Natural killer cell treated with Interleukin-12 subunit alpha and Interleukin-12 subunit beta and Interleukin-15 and Interleukin-18, amount 100 ng/mL, for 72 hours (primary cell): Measurements from ENCODE around the gene DUSP23. TPM values are rescaled to one million over a fixed set of nuclear protein-coding genes. Genes with fewer than 3 reads are reported as not detected.

Source experiments
- ATAC-seq, 2 donors: fragments of 150-1000 bp; cut with Tn5 transposase in 1 of 2; sonication (Bioruptor Pico), chemical (Tn5 transposase) in 1 of 2; 2 replicates each; pipeline ENCODE4 v1.10.0; 2021
- DNase-seq: peaks from one replicate; pipeline ENCODE4 v3.0.0; 2022; ENCODE audit warnings: low spot score
- H3K27ac Mint-ChIP-seq, 2 donors: 1 replicate in 1 of 2; 2 replicates in 1 of 2; pipeline ENCODE4 v1.8.0; 2022; ENCODE audit warnings: mixed read lengths in 2 of 2, mild to moderate bottlenecking in 1 of 2, moderate library complexity in 1 of 2
- H3K27me3 Mint-ChIP-seq, 2 donors: 1 replicate in 1 of 2; 2 replicates in 1 of 2; pipeline ENCODE4 v1.8.0; 2022; ENCODE audit warnings: mixed read lengths in 2 of 2
- H3K36me3 Mint-ChIP-seq: one replicate; pipeline ENCODE4 v1.8.0; 2022; ENCODE audit warnings: mixed read lengths
- H3K4me1 Mint-ChIP-seq, 2 donors: 1 replicate in 1 of 2; 2 replicates in 1 of 2; pipeline ENCODE4 v1.8.0; 2022; ENCODE audit warnings: low read depth in 2 of 2, mixed read lengths in 2 of 2, mild to moderate bottlenecking in 1 of 2
- H3K4me3 Mint-ChIP-seq: one replicate; pipeline ENCODE4 v1.8.0; 2022; ENCODE audit warnings: mixed read lengths
- H3K9me3 Mint-ChIP-seq: 2 replicates; pipeline ENCODE4 v1.8.0; 2022; ENCODE audit warnings: mixed read lengths
- total RNA-seq, 2 donors: library from RNA; stranded (reverse); gene quantifications; one replicate each; pipeline ENCODE4 v1.2.3, GENCODE V29; 2022

DUSP23 gene
- total RNA-seq, 2 donors from 2014 or later = 10.7 to 14.4 TPM

GRCh38 chr1:159798893-159799292 lies 18.1 kb downstream of the DUSP23 start:
- DNase-seq = no peak
- Mint-ChIP-seq H3K4me1 (peaks cover 47 to 60% of the 10 kb centered on the region in 2 donors), H3K36me3 (no peaks in the 10 kb centered on the region), H3K4me3 (no peak overlapping the region), H3K27me3 (peaks cover 0 to 6% of the 10 kb centered on the region in 2 donors), H3K9me3 (no peaks in the 10 kb centered on the region), H3K27ac (no peak overlapping the region)
- peak in 1 of 2 donors; percentile 40 for ATAC-seq

- ATAC-seq (no peak), DNase-seq (no peak)
- peak overlapping the region; percentile 82 for H3K4me3 Mint-ChIP-seq
- H3K4me1 Mint-ChIP-seq = peaks cover 53 to 66% of the 10 kb centered on the region in 2 donors
- H3K36me3 Mint-ChIP-seq = no peaks in the 10 kb centered on the region
- peaks cover 0 to 5% of the 10 kb centered on the region in 2 donors for H3K27me3 Mint-ChIP-seq
- H3K9me3 Mint-ChIP-seq = no peaks in the 10 kb centered on the region
- peak overlapping the region; percentile 66 to 69 for H3K27ac Mint-ChIP-seq
Observed at GRCh38 chr1:159799446-159799985, 18.8 kb downstream of the DUSP23 start.

- H3K4me3 Mint-ChIP-seq = peak overlapping the region; percentile 82
- H3K9me3 Mint-ChIP-seq = no peaks in the 10 kb centered on the region
- peak; percentile 87 for DNase-seq
- H3K4me1 Mint-ChIP-seq = peaks cover 61 to 74% of the 10 kb centered on the region in 2 donors
- no peaks in the 10 kb centered on the region for H3K36me3 Mint-ChIP-seq
- H3K27me3 Mint-ChIP-seq = peaks cover 0 to 5% of the 10 kb centered on the region in 2 donors
- H3K27ac Mint-ChIP-seq = peak overlapping the region; percentile 66 to 69
- ATAC-seq = peak; percentile 92 to 94
Observed at GRCh38 chr1:159800177-159800930, 19.6 kb downstream of the DUSP23 start.

GRCh38 chr1:159802111-159802510 lies 21.3 kb downstream of the DUSP23 start, which contains the start of gene FCRL6:
TSS of gene FCRL6 (plus strand) at chr1:159802360. CDS start at chr1:159802425, 65 bp downstream.
- no peak for ATAC-seq
- H3K4me1 Mint-ChIP-seq = peaks cover 78 to 92% of the 10 kb centered on the region in 2 donors
- no peaks in the 10 kb centered on the region for H3K36me3 Mint-ChIP-seq
- DNase-seq = no peak
- H3K27me3 Mint-ChIP-seq = peaks cover 0 to 4% of the 10 kb centered on the region in 2 donors
- peak within 1 kb of the TSS; percentile 82 for H3K4me3 Mint-ChIP-seq
- peak within 1 kb of the TSS; percentile 44 to 69 for H3K27ac Mint-ChIP-seq
- H3K9me3 Mint-ChIP-seq = no peaks in the 10 kb centered on the region

- Mint-ChIP-seq H3K27ac (no peak overlapping the region), H3K9me3 (no peaks in the 10 kb centered on the region), H3K4me3 (peak overlapping the region; percentile 82), H3K27me3 (no peaks in the 10 kb centered on the region), H3K36me3 (no peaks in the 10 kb centered on the region), H3K4me1 (peaks cover 81 to 88% of the 10 kb centered on the region in 2 donors)
- DNase-seq (no peak), ATAC-seq (no peak)
Observed at GRCh38 chr1:159803956-159804689, 23.4 kb downstream of the DUSP23 start.

- DNase-seq (no peak), ATAC-seq (no peak)
- peaks cover 78 to 80% of the 10 kb centered on the region in 2 donors for H3K4me1 Mint-ChIP-seq
Observed at GRCh38 chr1:159804924-159805323, 24.2 kb downstream of the DUSP23 start.

GRCh38 chr1:159815926-159816325 lies 35.2 kb downstream of the DUSP23 start:
- no peak for DNase-seq
- H3K27me3 Mint-ChIP-seq = peaks cover 0 to 2% of the 10 kb centered on the region in 2 donors
- no peak for ATAC-seq
- H3K27ac Mint-ChIP-seq = no peak overlapping the region
- no peak overlapping the region for H3K4me3 Mint-ChIP-seq
- H3K4me1 Mint-ChIP-seq = peaks cover 27 to 33% of the 10 kb centered on the region in 2 donors
- H3K36me3 Mint-ChIP-seq = peaks cover 6% of the 10 kb centered on the region
- no peaks in the 10 kb centered on the region for H3K9me3 Mint-ChIP-seq

More at GRCh38 chr1:159804924-159805323, 24.2 kb downstream of the DUSP23 start:
- H3K9me3 Mint-ChIP-seq = no peaks in the 10 kb centered on the region
- H3K27me3 Mint-ChIP-seq = no peaks in the 10 kb centered on the region
- no peaks in the 10 kb centered on the region for H3K36me3 Mint-ChIP-seq
- H3K4me3 Mint-ChIP-seq = peak overlapping the region; percentile 82
- H3K27ac Mint-ChIP-seq = no peak overlapping the region

- H3K27ac Mint-ChIP-seq = no peak overlapping the region
- H3K9me3 Mint-ChIP-seq = no peaks in the 10 kb centered on the region
- peaks cover 21 to 37% of the 10 kb centered on the region in 2 donors for H3K4me1 Mint-ChIP-seq
- H3K36me3 Mint-ChIP-seq = peaks cover 6% of the 10 kb centered on the region
- H3K4me3 Mint-ChIP-seq = no peak overlapping the region
- H3K27me3 Mint-ChIP-seq = peaks cover 6 to 8% of the 10 kb centered on the region in 2 donors
- DNase-seq = no peak
- peak; percentile 66 to 83 for ATAC-seq
Observed at GRCh38 chr1:159817276-159818041, 36.7 kb downstream of the DUSP23 start.

- ATAC-seq (peak in 1 of 2 donors; percentile 69), DNase-seq (peak; percentile 67)
- H3K4me3 Mint-ChIP-seq = no peak overlapping the region
- H3K36me3 Mint-ChIP-seq = no peaks in the 10 kb centered on the region
- H3K4me1 Mint-ChIP-seq = peaks cover 51 to 61% of the 10 kb centered on the region in 2 donors
- H3K9me3 Mint-ChIP-seq = no peaks in the 10 kb centered on the region
- H3K27ac Mint-ChIP-seq = no peak overlapping the region
- H3K27me3 Mint-ChIP-seq = peaks cover 10 to 18% of the 10 kb centered on the region in 2 donors
Observed at GRCh38 chr1:159821171-159821867, 40.6 kb downstream of the DUSP23 start.

- no peak for ATAC-seq
- no peaks in the 10 kb centered on the region for H3K9me3 Mint-ChIP-seq
- DNase-seq = no peak
- no peak overlapping the region for H3K27ac Mint-ChIP-seq
- peaks cover 69 to 72% of the 10 kb centered on the region in 2 donors for H3K4me1 Mint-ChIP-seq
- H3K27me3 Mint-ChIP-seq = peaks cover 10 to 18% of the 10 kb centered on the region in 2 donors
- H3K36me3 Mint-ChIP-seq = no peaks in the 10 kb centered on the region
- no peak overlapping the region for H3K4me3 Mint-ChIP-seq
Observed at GRCh38 chr1:159823406-159823805, 42.6 kb downstream of the DUSP23 start.

- ATAC-seq (peak in 1 of 2 donors; percentile 1), DNase-seq (no peak)
- Mint-ChIP-seq H3K4me3 (peak overlapping the region; percentile 77), H3K36me3 (peaks cover 10% of the 10 kb centered on the region), H3K9me3 (no peaks in the 10 kb centered on the region), H3K4me1 (peaks cover 79 to 84% of the 10 kb centered on the region in 2 donors), H3K27me3 (peaks cover 17 to 24% of the 10 kb centered on the region in 2 donors), H3K27ac (peak overlapping the region; percentile 85 to 95)
Observed at GRCh38 chr1:159825564-159825963, 44.8 kb downstream of the DUSP23 start.

- Mint-ChIP-seq H3K4me1 (peaks cover 79 to 80% of the 10 kb centered on the region in 2 donors), H3K27ac (peak within 1 kb of the TSS; percentile 85 to 95), H3K36me3 (peaks cover 10% of the 10 kb centered on the region), H3K27me3 (peaks cover 17 to 26% of the 10 kb centered on the region in 2 donors), H3K4me3 (peak within 1 kb of the TSS; percentile 77), H3K9me3 (no peaks in the 10 kb centered on the region)
- peak; percentile 93 for ATAC-seq
- DNase-seq = peak; percentile 88
Observed at GRCh38 chr1:159826441-159827101, 45.8 kb downstream of the DUSP23 start, which contains the start of gene SLAMF8. TSS of gene SLAMF8 (plus strand) at chr1:159826873. CDS start at chr1:159826899, 26 bp downstream.
